H1 (cell line): ENCODE results near the gene MAP3K10. TPM values are rescaled to one million over a fixed set of nuclear protein-coding genes. Genes with fewer than 3 reads are reported as not detected.

Source experiments
- CTCF ChIA-PET: fragments of 300-600 bp; sonication (Branson Sonifier 250); formaldehyde crosslinking; loops from one replicate; lab custom pipeline; 2021; ENCODE audit not compliant: partially characterized antibody; lab: Charles Lee
- POLR2A ChIA-PET: fragments of 300-600 bp; sonication (Branson Sonifier 250); formaldehyde crosslinking; loops from one replicate; lab custom pipeline; 2021; ENCODE audit warnings: inconsistent platforms; ENCODE audit not compliant: partially characterized antibody; lab: Charles Lee
- DNase-seq, 2 experiments: peaks; one replicate each; pipeline versions ENCODE4 v3.0.0 to v3.0.0-alpha.2; 2010 to 2022; ENCODE audit warnings: low spot score in 2 of 2, low read depth in 1 of 2, mixed read lengths in 1 of 2
- FAIRE-seq: peaks from 2 replicates; lab custom pipeline; 2011; peaks lifted over from hg19 to GRCh38; lab: Jason Lieb, UNC
- H2AFZ ChIP-seq: 2 replicates; pipeline ENCODE4 v1.8.1; 2012; ENCODE audit warnings: low read length, inconsistent platforms
- H2AK5ac ChIP-seq: 2 replicates; pipeline ENCODE4 v1.6.1; 2013; ENCODE audit warnings: low read depth, low read length
- H2BK120ac ChIP-seq: replicated peaks from 2 replicates; pipeline ENCODE3; 2013; ENCODE audit warnings: low read depth, low read length, inconsistent platforms
- H2BK12ac ChIP-seq: 2 replicates; pipeline ENCODE4 v1.6.1; 2013; ENCODE audit warnings: low read depth, low read length
- H2BK15ac ChIP-seq: 2 replicates; pipeline ENCODE4 v1.6.1; 2013; ENCODE audit warnings: low read length
- H2BK20ac ChIP-seq: 2 replicates; pipeline ENCODE4 v1.6.1; 2013; ENCODE audit warnings: low read length
- H2BK5ac ChIP-seq: 2 replicates; pipeline ENCODE4 v1.6.1; 2013; ENCODE audit warnings: low read depth, low read length
- H3K14ac ChIP-seq: 2 replicates; pipeline ENCODE4 v1.6.1; 2013; ENCODE audit warnings: inconsistent platforms; ENCODE audit not compliant: insufficient read length
- H3K18ac ChIP-seq: 2 replicates; pipeline ENCODE4 v1.6.1; 2013; ENCODE audit warnings: low read length; ENCODE audit errors: extremely low read depth
- H3K23ac ChIP-seq: 2 replicates; pipeline ENCODE4 v1.6.1; 2013; ENCODE audit warnings: inconsistent platforms; ENCODE audit not compliant: insufficient read length
- H3K23me2 ChIP-seq: 2 replicates; pipeline ENCODE4 v1.6.1; 2013; ENCODE audit warnings: low read depth, low read length
- H3K27ac ChIP-seq: 2 replicates; pipeline ENCODE4 v1.6.1; 2011; ENCODE audit warnings: low read depth, low read length, inconsistent platforms
- H3K27me3 ChIP-seq, 4 experiments: replicated peaks in 1 of 4; 1 replicate in 1 of 4; 2 replicates in 3 of 4; pipeline versions ENCODE4 v1.6.1 to v1.8.1; 2011 to 2013; ENCODE audit warnings: low read length in 3 of 4, mild to moderate bottlenecking in 3 of 4, inconsistent platforms in 2 of 4, mixed read lengths in 2 of 4, moderate library complexity in 1 of 4; ENCODE audit not compliant: control insufficient read depth in 3 of 4, insufficient read depth in 3 of 4; ENCODE audit errors: extremely low read depth in 1 of 4
- H3K36me3 ChIP-seq, 4 experiments: 2 replicates each; pipeline versions ENCODE4 v1.6.1 to v1.8.1; 2011 to 2013; ENCODE audit warnings: mild to moderate bottlenecking in 4 of 4, low read length in 3 of 4, moderate library complexity in 2 of 4, control low read depth in 1 of 4, inconsistent platforms in 1 of 4; ENCODE audit not compliant: insufficient read depth in 4 of 4, control insufficient read depth in 2 of 4
- H3K4ac ChIP-seq: replicated peaks from 2 replicates; pipeline ENCODE3; 2013; ENCODE audit warnings: low read length, low read depth, mixed read lengths, inconsistent platforms; ENCODE audit not compliant: insufficient read length
- H3K4me1 ChIP-seq, 4 experiments: replicated peaks in 1 of 4; 1 replicate in 1 of 4; 2 replicates in 3 of 4; pipeline versions ENCODE4 v1.6.1 to v1.8.1; 2011 to 2013; ENCODE audit warnings: low read length in 3 of 4, inconsistent platforms in 2 of 4, mixed read lengths in 1 of 4; ENCODE audit not compliant: insufficient read depth in 4 of 4, control insufficient read depth in 3 of 4
- H3K4me2 ChIP-seq, 2 experiments: 2 replicates each; pipeline versions ENCODE4 v1.6.1 to v1.8.1; 2011 to 2013; ENCODE audit warnings: low read depth in 2 of 2, low read length in 2 of 2, control low read depth in 1 of 2, inconsistent platforms in 1 of 2, mild to moderate bottlenecking in 1 of 2; ENCODE audit not compliant: insufficient read depth in 1 of 2
- H3K4me3 ChIP-seq, 4 experiments: fragments of 200-600, 300-600 bp in 1 of 4; sonication (generic), shearing (Covaris generic), sonication (Bioruptor Twin) in 1 of 4; 2 replicates each; pipeline versions ENCODE4 v1.5.1 to v1.8.1; 2011 to 2016; ENCODE audit warnings: low read length in 4 of 4, low read depth in 3 of 4, control low read depth in 2 of 4, inconsistent platforms in 2 of 4, mild to moderate bottlenecking in 2 of 4, mixed read lengths in 1 of 4, moderate library complexity in 1 of 4; ENCODE audit not compliant: insufficient read depth in 2 of 4; ENCODE audit errors: extremely low read depth in 1 of 4
- H3K56ac ChIP-seq: replicated peaks from 2 replicates; pipeline ENCODE3; 2013; ENCODE audit warnings: low read depth, mild to moderate bottlenecking, mixed read lengths, low read length, inconsistent platforms; ENCODE audit not compliant: insufficient read length
- H3K79me1 ChIP-seq: 2 replicates; pipeline ENCODE4 v1.6.1; 2013; ENCODE audit warnings: low read depth, low read length, control low read depth
- H3K79me2 ChIP-seq, 2 experiments: 2 replicates each; pipeline versions ENCODE4 v1.6.1 to v1.8.1; 2012 to 2013; ENCODE audit warnings: low read length in 2 of 2, mild to moderate bottlenecking in 2 of 2, inconsistent platforms in 1 of 2; ENCODE audit not compliant: insufficient read depth in 2 of 2, control insufficient read depth in 1 of 2
- H3K9ac ChIP-seq, 4 experiments: replicated peaks in 1 of 4; 1 replicate in 1 of 4; 2 replicates in 3 of 4; pipeline versions ENCODE4 v1.6.1 to v1.8.1; 2011 to 2013; ENCODE audit warnings: low read depth in 3 of 4, low read length in 3 of 4, control low read depth in 2 of 4, mild to moderate bottlenecking in 2 of 4, moderate library complexity in 2 of 4, inconsistent platforms in 1 of 4; ENCODE audit errors: extremely low read depth in 1 of 4
- H3K9me3 ChIP-seq, 2 experiments: 2 replicates each; pipeline versions ENCODE4 v1.6.1 to v1.8.1; 2012 to 2013; ENCODE audit warnings: mild to moderate bottlenecking in 2 of 2, moderate library complexity in 2 of 2, control low read depth in 1 of 2, inconsistent platforms in 1 of 2, low read depth in 1 of 2, low read length in 1 of 2, mixed read lengths in 1 of 2; ENCODE audit not compliant: insufficient read depth in 2 of 2
- H4K20me1 ChIP-seq, 2 experiments: replicated peaks in 1 of 2; 2 replicates each; pipeline versions ENCODE3 to v1.8.1; 2011 to 2013; ENCODE audit warnings: inconsistent platforms in 2 of 2, low read length in 2 of 2, mild to moderate bottlenecking in 1 of 2; ENCODE audit not compliant: insufficient read depth in 2 of 2, control insufficient read depth in 1 of 2
- H4K5ac ChIP-seq: 2 replicates; pipeline ENCODE4 v1.6.1; 2013; ENCODE audit warnings: low read length, low read depth, mixed read lengths, inconsistent platforms; ENCODE audit not compliant: insufficient read length
- H4K8ac ChIP-seq: 2 replicates; pipeline ENCODE4 v1.8.0; 2013; ENCODE audit warnings: mild to moderate bottlenecking, moderate library complexity, low read length, inconsistent platforms; ENCODE audit not compliant: insufficient read depth; ENCODE audit errors: extremely low read depth
- H4K91ac ChIP-seq: replicated peaks from 2 replicates; pipeline ENCODE3; 2013; ENCODE audit warnings: low read length, mixed read lengths, inconsistent platforms; ENCODE audit not compliant: insufficient read length
- GTF2F1 ChIP-seq: IDR thresholded peaks from 2 replicates; pipeline ENCODE4 v1.6.1; 2012; ENCODE audit warnings: low read depth, low read length, improper control_type of control experiment, borderline replicate concordance
- SAP30 ChIP-seq: fragments of 300-600 bp; sonication (generic); IDR thresholded peaks from 2 replicates; pipeline ENCODE4 v1.7.1; 2012; ENCODE audit warnings: low read length, moderate library complexity, mild to moderate bottlenecking, inconsistent platforms; ENCODE audit not compliant: insufficient read depth, insufficient replicate concordance
- WGBS, 2 experiments: shearing (Covaris generic) in 1 of 2; methylation state at CpG; one replicate each; pipeline versions ENCODE4 v1.1.6 to v1.1.7; 2013 to 2015; ENCODE audit warnings: low lambda C conversion rate in 2 of 2, mixed read lengths in 2 of 2, inconsistent platforms in 1 of 2, low coverage in 1 of 2, missing lambda C conversion rate in 1 of 2; ENCODE audit not compliant: insufficient replicate concordance in 2 of 2, insufficient coverage in 1 of 2, insufficient read length in 1 of 2; ENCODE audit errors: extremely low coverage in 1 of 2, missing lambda C conversion rate in 1 of 2; 5-methylcytosine and 5-hydroxymethylcytosine counted together
- polyA plus RNA-seq, 7 experiments: library from polyadenylated mRNA; depleted of rRNA in 3 of 7; stranded (reverse) in 5 of 7; unstranded in 2 of 7; fragments of >200 nt in 5 of 7; fragments of 200-250 nt in 2 of 7; gene quantifications; 1 replicate in 5 of 7; 2 replicates in 1 of 7; 4 replicates in 1 of 7; pipeline versions ENCODE4 v1.2.1 to v1.2.3, GENCODE V29; 2011 to 2013; ENCODE audit warnings: missing spikeins in 2 of 7, mixed read lengths in 2 of 7
- total RNA-seq: library from RNA; stranded (reverse); fragmentation: NEBNext Ultra II Directional; extraction: Animal tissue kit (Norgen Biotek cat#: 25700); gene quantifications from 2 replicates; pipeline ENCODE4 v1.2.1, GENCODE V29; 2021

Gene MAP3K10
- total and polyA plus RNA-seq, 2 of the 8 experiments (the other 6 are each of a cell fraction or from before 2014, with no cell fraction given) = 4.9 to 15.9 TPM

- H2BK12ac ChIP-seq = no peak overlapping the region
- peaks cover 0 to 11% of the 10 kb centered on the region in 2 experiments for H4K20me1 ChIP-seq
- TF ChIP-seq GTF2F1 (no peak), SAP30 (no peak)
- TF ChIP-seq, all 59 proteins: peak for 0
- Histone ChIP-seq H3K27ac (no peak overlapping the region), H3K18ac (no peak overlapping the region), H2BK120ac (no peak overlapping the region), H3K56ac (no peak overlapping the region), H3K23ac (no peak overlapping the region), H4K5ac (no peak overlapping the region), H3K23me2 (no peaks in the 10 kb centered on the region; the same call in 1 of the 2 replicates), H3K36me3 (peaks cover 7 to 27% (median 13%) of the 10 kb centered on the region in 4 experiments; a peak in 5 of 8 replicates), H3K4me1 (peaks cover 0 to 6% (median 4%) of the 10 kb centered on the region in 4 experiments; a peak in 6 of 7 replicates), H3K9ac (no peak overlapping the region), H2AK5ac (no peak overlapping the region), H4K91ac (no peak overlapping the region), H2BK15ac (no peak overlapping the region), H3K9me3 (no peaks in the 10 kb centered on the region), H3K4me3 (no peak overlapping the region), H3K4ac (no peak overlapping the region), H2BK20ac (no peak overlapping the region), H3K4me2 (no peak overlapping the region), H3K79me2 (peaks cover 0 to 8% of the 10 kb centered on the region in 2 experiments; a peak in 1 of 4 replicates), H4K8ac (no peak overlapping the region), H2AFZ (no peak overlapping the region), H3K79me1 (no peaks in the 10 kb centered on the region; the same call in 1 of the 2 replicates), H3K27me3 (no peaks in the 10 kb centered on the region), H2BK5ac (no peak overlapping the region), H3K14ac (no peak overlapping the region)
- WGBS, 2 experiments = 74% methylated on average over 3 of the region's 3 CpGs; no CpG with 5 or more reads in 1 of the 2 experiments
- POLR2A ChIA-PET = interaction anchor here (1.1 to 1.2 kb wide), 2 partner anchors 11 to 32 kb away, joined by 3 to 4 read pairs; no protein-coding TSS in a partner anchor
- FAIRE-seq (no peak), DNase-seq (no peak)
- CTCF ChIA-PET = interaction anchor here (2.4 to 2.5 kb wide), 2 partner anchors 8 to 11 kb away, joined by 8 to 9 read pairs; no protein-coding TSS in a partner anchor
Measured at GRCh38 chr19:40255619-40256166, 64.5 kb downstream of the MAP3K10 start.
